H1 (cell line): ENCODE results near the gene TFEC. TPM values are rescaled to one million over a fixed set of nuclear protein-coding genes. Genes with fewer than 3 reads are reported as not detected.

Experiments used
- BRCA1 ChIP-seq: IDR thresholded peaks from 2 replicates; pipeline ENCODE4 v1.6.1; 2012; ENCODE audit warnings: low read depth, low read length, improper control_type of control experiment
- CHD1 ChIP-seq: IDR thresholded peaks from 2 replicates; pipeline ENCODE4 v1.6.1; 2012; ENCODE audit warnings: low read depth, low read length, improper control_type of control experiment
- SRF ChIP-seq: IDR thresholded peaks from 2 replicates; pipeline ENCODE4 v1.6.1; 2011; ENCODE audit warnings: mild to moderate bottlenecking, low read depth, low read length, moderate library complexity
- polyA plus RNA-seq, 7 experiments: library from polyadenylated mRNA; depleted of rRNA in 3 of 7; stranded (reverse) in 5 of 7; unstranded in 2 of 7; fragments of >200 nt in 5 of 7; fragments of 200-250 nt in 2 of 7; gene quantifications; 1 replicate in 5 of 7; 2 replicates in 1 of 7; 4 replicates in 1 of 7; pipeline versions ENCODE4 v1.2.1 to v1.2.3, GENCODE V29; 2011 to 2013; ENCODE audit warnings: missing spikeins in 2 of 7, mixed read lengths in 2 of 7
- total RNA-seq: library from RNA; stranded (reverse); fragmentation: NEBNext Ultra II Directional; extraction: Animal tissue kit (Norgen Biotek cat#: 25700); gene quantifications from 2 replicates; pipeline ENCODE4 v1.2.1, GENCODE V29; 2021

The TFEC gene
- total and polyA plus RNA-seq, 2 of the 8 experiments (the other 6 are each of a cell fraction or from before 2014, with no cell fraction given): not detected

DNA sequence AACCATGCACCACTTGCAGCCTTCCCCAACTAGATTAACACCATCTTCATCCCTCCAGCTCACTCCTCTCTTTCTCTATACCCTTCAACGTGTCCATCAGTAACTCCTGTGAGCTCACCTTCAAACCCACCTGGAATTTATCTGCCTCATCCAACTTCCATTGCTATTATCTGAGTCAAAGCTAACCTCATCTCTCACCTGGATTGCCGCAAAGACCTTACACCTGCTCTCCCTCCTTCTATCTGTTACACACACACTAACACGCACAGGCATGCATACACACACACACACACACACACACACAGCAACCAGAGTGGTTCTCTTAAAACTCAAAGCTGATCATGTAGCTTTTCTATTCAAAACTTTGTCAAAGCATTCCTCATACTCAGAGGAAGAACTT lies 3.8 kb upstream of the TFEC start (continued):
- no peak for TF ChIP-seq BRCA1
- TF ChIP-seq CHD1: no peak
- TF ChIP-seq SRF: no peak
